Panc1 (cell line): ENCODE data around the gene NR6A1. TPM values are rescaled to one million over a fixed set of nuclear protein-coding genes. Genes with fewer than 3 reads are reported as not detected.

ENCODE experiments used
- ATAC-seq: fragments of 200-7000 bp; cut with Tn5 transposase; 2 replicates; pipeline ENCODE4 v1.9.1; 2020; ENCODE audit warnings: mild to moderate bottlenecking, moderate library complexity
- BruUV-seq: library from RNA; stranded (reverse); fragments of 400-500 nt; replicated peaks from 2 replicates; lab custom pipeline; 2021; lab: Mats Ljungman, UMichigan
- CTCF ChIA-PET: fragments of 300-600 bp; sonication (Branson Sonifier 250); formaldehyde crosslinking; loops from one replicate; lab custom pipeline; 2022; ENCODE audit warnings: antibody characterized with exemption; lab: Charles Lee
- POLR2A ChIA-PET: fragments of 300-600 bp; sonication (Branson Sonifier 250); formaldehyde crosslinking; loops from one replicate; lab custom pipeline; 2022; ENCODE audit warnings: antibody characterized with exemption; lab: Charles Lee
- DNase-seq: peaks from one replicate; pipeline ENCODE4 v3.0.0-alpha.2; 2010; ENCODE audit warnings: low read depth, low spot score
- H3K27ac ChIP-seq: 2 replicates; pipeline ENCODE4 v1.5.1; 2011; ENCODE audit warnings: mild to moderate bottlenecking, low read length, inconsistent platforms
- H3K27me3 ChIP-seq: fragments of 200-500 bp; sonication (Bioruptor generic); 2 replicates; pipeline ENCODE4 v1.6.0; 2014; ENCODE audit warnings: low read length, inconsistent platforms; ENCODE audit not compliant: control insufficient read depth, insufficient read depth
- H3K36me3 ChIP-seq: fragments of 200-500 bp; sonication (Bioruptor generic); 2 replicates; pipeline ENCODE4 v1.5.1; 2014; ENCODE audit warnings: inconsistent platforms, mild to moderate bottlenecking, low read length, moderate library complexity; ENCODE audit not compliant: control insufficient read depth, insufficient read depth
- H3K4me1 ChIP-seq: 2 replicates; pipeline ENCODE4 v1.5.1; 2011; ENCODE audit warnings: inconsistent platforms, mild to moderate bottlenecking, low read length, moderate library complexity; ENCODE audit not compliant: control insufficient read depth, insufficient read depth
- H3K4me3 ChIP-seq, 2 experiments: 2 replicates each; pipeline ENCODE4 v1.5.1; 2011 to 2012; ENCODE audit warnings: low read depth in 2 of 2, low read length in 2 of 2, mild to moderate bottlenecking in 2 of 2, inconsistent platforms in 1 of 2, moderate library complexity in 1 of 2
- H3K9me3 ChIP-seq: fragments of 200-500 bp; sonication (Bioruptor generic); 2 replicates; pipeline ENCODE4 v1.5.1; 2014; ENCODE audit warnings: low read depth, mild to moderate bottlenecking, inconsistent platforms, low read length, moderate library complexity; ENCODE audit not compliant: control insufficient read depth, insufficient read depth
- POLR2AphosphoS5 ChIP-seq: IDR thresholded peaks from 2 replicates; pipeline ENCODE4 v1.6.1; 2012; ENCODE audit warnings: mild to moderate bottlenecking, low read depth, low read length, moderate library complexity
- REST ChIP-seq, 2 experiments: IDR thresholded peaks; 2 replicates each; pipeline ENCODE4 v1.6.1; 2011 to 2012; ENCODE audit warnings: low read depth in 2 of 2, control low read depth in 1 of 2, low read length in 1 of 2, mild to moderate bottlenecking in 1 of 2, moderate library complexity in 1 of 2; ENCODE audit not compliant: insufficient read depth in 1 of 2
- SIN3A ChIP-seq: IDR thresholded peaks from 2 replicates; pipeline ENCODE4 v1.6.1; 2012; ENCODE audit warnings: low read depth, mild to moderate bottlenecking, low read length, moderate library complexity, borderline replicate concordance; ENCODE audit not compliant: insufficient read depth
- TCF7L2 ChIP-seq: IDR thresholded peaks from 2 replicates; pipeline ENCODE4 v1.6.1; 2011; ENCODE audit warnings: mild to moderate bottlenecking, low read depth, low read length, inconsistent platforms
- in situ Hi-C: cut with HindIII; loops from 2 replicates; pipeline ENCODE4 v1.10.0; 2016; ENCODE audit warnings: low sequenced_read_pairs, low pct_unique_long_range_greater_than_20kb
- intact Hi-C: fragments of 100-400 bp; cut with micrococcal nuclease; formaldehyde crosslinking; loops from one replicate; pipeline ENCODE4 v1.10.0; 2022; ENCODE audit not compliant: unreplicated experiment
- total RNA-seq: library from RNA; stranded (reverse); gene quantifications from one replicate; pipeline ENCODE4 v1.2.1, GENCODE V29; 2021; ENCODE audit not compliant: unreplicated experiment
- TF ChIP-seq, protein P1 (sequence below): fragments of 450-650 bp; IDR thresholded peaks from 2 replicates; pipeline ENCODE4 v1.5.1; 2017; ENCODE audit warnings: mild to moderate bottlenecking

Gene NR6A1
- total RNA-seq, 1 experiment from 2014 or later = 7.6 TPM

DNA sequence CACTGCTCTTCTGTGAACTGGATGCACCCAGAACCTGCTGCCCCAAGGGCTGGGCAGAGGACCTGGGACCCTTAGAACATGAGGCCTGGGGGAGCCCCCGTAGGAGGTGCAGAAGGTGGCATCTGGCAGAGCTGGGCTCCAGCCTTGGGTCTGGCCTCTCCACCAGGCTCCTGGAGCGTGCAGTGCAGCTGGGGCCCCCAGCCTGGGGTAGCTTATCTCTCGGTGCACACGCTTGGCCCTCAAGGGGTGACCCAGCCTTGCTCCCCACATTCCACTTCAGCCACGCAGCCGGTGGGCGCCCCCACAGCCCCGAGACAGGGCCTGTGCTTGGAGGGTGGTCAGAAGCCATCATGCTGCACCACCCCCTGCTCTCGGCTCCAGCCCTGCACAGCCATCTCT is 258.3 kb downstream of the NR6A1 start:
- POLR2A ChIA-PET = no interaction called here
- Histone ChIP-seq H3K4me3 (no peak overlapping the region), H3K9me3 (no peaks in the 10 kb centered on the region), H3K27me3 (no peaks in the 10 kb centered on the region), H3K36me3 (no peaks in the 10 kb centered on the region; the same call in 1 of the 2 replicates), H3K4me1 (peaks cover 11% of the 10 kb centered on the region; the same call in 1 of the 2 replicates), H3K27ac (no peak overlapping the region)
- no peak for TF ChIP-seq REST (IDR thresholded peaks at IDR 0.05; ENCODE audit: insufficient read depth in 1 of 2, low read depth in 2 of 2, low read length in 1 of 2)
- TF ChIP-seq TCF7L2 = no peak
- TF ChIP-seq, protein P1, sequence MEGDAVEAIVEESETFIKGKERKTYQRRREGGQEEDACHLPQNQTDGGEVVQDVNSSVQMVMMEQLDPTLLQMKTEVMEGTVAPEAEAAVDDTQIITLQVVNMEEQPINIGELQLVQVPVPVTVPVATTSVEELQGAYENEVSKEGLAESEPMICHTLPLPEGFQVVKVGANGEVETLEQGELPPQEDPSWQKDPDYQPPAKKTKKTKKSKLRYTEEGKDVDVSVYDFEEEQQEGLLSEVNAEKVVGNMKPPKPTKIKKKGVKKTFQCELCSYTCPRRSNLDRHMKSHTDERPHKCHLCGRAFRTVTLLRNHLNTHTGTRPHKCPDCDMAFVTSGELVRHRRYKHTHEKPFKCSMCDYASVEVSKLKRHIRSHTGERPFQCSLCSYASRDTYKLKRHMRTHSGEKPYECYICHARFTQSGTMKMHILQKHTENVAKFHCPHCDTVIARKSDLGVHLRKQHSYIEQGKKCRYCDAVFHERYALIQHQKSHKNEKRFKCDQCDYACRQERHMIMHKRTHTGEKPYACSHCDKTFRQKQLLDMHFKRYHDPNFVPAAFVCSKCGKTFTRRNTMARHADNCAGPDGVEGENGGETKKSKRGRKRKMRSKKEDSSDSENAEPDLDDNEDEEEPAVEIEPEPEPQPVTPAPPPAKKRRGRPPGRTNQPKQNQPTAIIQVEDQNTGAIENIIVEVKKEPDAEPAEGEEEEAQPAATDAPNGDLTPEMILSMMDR = no peak
- TF ChIP-seq SIN3A = no peak
- no peak for TF ChIP-seq POLR2AphosphoS5
- CTCF ChIA-PET = no interaction called here
- no TSS peak for BruUV-seq
- DNase-seq (no peak), ATAC-seq (peak; percentile 15; the same call in 1 of the 2 replicates)
- intact Hi-C loops (loop anchor here (10.0 kb wide), 1 partner anchor 98 kb away; the partner anchor contains the start of gene PSMB7), in situ Hi-C loops (no loop called here)

GRCh38 chr9:124511891-124512805 is 259.0 kb downstream of the NR6A1 start:
- ChIA-PET POLR2A (no interaction called here), CTCF (interaction anchor here (1.0 kb wide), 1 partner anchor 25 kb away, joined by 3 read pairs; no protein-coding TSS in a partner anchor)
- Histone ChIP-seq H3K36me3 (no peaks in the 10 kb centered on the region; the same call in 1 of the 2 replicates), H3K4me3 (no peak overlapping the region), H3K9me3 (no peaks in the 10 kb centered on the region), H3K27me3 (no peaks in the 10 kb centered on the region), H3K27ac (no peak overlapping the region), H3K4me1 (peaks cover 11% of the 10 kb centered on the region; the same call in 1 of the 2 replicates)
- no TSS peak for BruUV-seq
- ATAC-seq (peak; percentile 9; the same call in 1 of the 2 replicates), DNase-seq (no peak)
- intact Hi-C loops = loop anchor here (10.0 kb wide), 1 partner anchor 97 kb away; the partner anchor contains the start of gene PSMB7
- in situ Hi-C loops = no loop called here
- TF ChIP-seq POLR2AphosphoS5 (no peak), TCF7L2 (no peak), SIN3A (no peak), REST (IDR thresholded peaks at IDR 0.05; ENCODE audit: insufficient read depth in 1 of 2, low read depth in 2 of 2, low read length in 1 of 2) (no peak)
- TF ChIP-seq, protein P1 = no peak
